ENCODE results near the gene MIAT.
A peak's percentile ranks its signal among the peaks of the same experiment; 100 is the strongest.

The MIAT gene

GRCh38 chr22:26670459-26670858 lies 13.1 kb downstream of the MIAT start:
- DNase-seq: no peak

- no peak for DNase-seq
Measured at GRCh38 chr22:26671317-26672059, 14.1 kb downstream of the MIAT start.

- no peak for DNase-seq
Measured at GRCh38 chr22:26672060-26672471, 14.7 kb downstream of the MIAT start.

GRCh38 chr22:26672590-26673468 lies 15.4 kb downstream of the MIAT start:
- peak; percentile 96 for DNase-seq

- no peak for DNase-seq
Measured at GRCh38 chr22:26673486-26673885, 16.1 kb downstream of the MIAT start.

GRCh38 chr22:26674211-26675190 lies 17.1 kb downstream of the MIAT start:
- no peak for DNase-seq

- no peak for DNase-seq
Measured at GRCh38 chr22:26675687-26676268, 18.4 kb downstream of the MIAT start.

- DNase-seq: no peak
Measured at GRCh38 chr22:26677217-26677616, 19.8 kb downstream of the MIAT start.

- peak; percentile 83 for DNase-seq
Measured at GRCh38 chr22:26679003-26679629, 21.7 kb downstream of the MIAT start.

GRCh38 chr22:26680485-26680884 lies 23.1 kb downstream of the MIAT start:
- no peak for DNase-seq

GRCh38 chr22:26681395-26681821 lies 24.0 kb downstream of the MIAT start:
- peak; percentile 91 for DNase-seq

- DNase-seq: no peak
Measured at GRCh38 chr22:26684168-26684567, 26.8 kb downstream of the MIAT start.

- DNase-seq: no peak
Measured at GRCh38 chr22:26685601-26686000, 28.2 kb downstream of the MIAT start.

- DNase-seq: no peak
Measured at GRCh38 chr22:26687439-26687838, 30.1 kb downstream of the MIAT start.

GRCh38 chr22:26689513-26690301 lies 32.3 kb downstream of the MIAT start:
- DNase-seq: no peak

- DNase-seq: peak; percentile 25
Measured at GRCh38 chr22:26690654-26691376, 33.4 kb downstream of the MIAT start.

GRCh38 chr22:26691377-26691716 lies 34.0 kb downstream of the MIAT start:
- no peak for DNase-seq

- DNase-seq: no peak
Measured at GRCh38 chr22:26692215-26692614, 34.8 kb downstream of the MIAT start.

- no peak for DNase-seq
Measured at GRCh38 chr22:26697151-26697550, 39.8 kb downstream of the MIAT start.

- DNase-seq: no peak
Measured at GRCh38 chr22:26700462-26700861, 43.1 kb downstream of the MIAT start.

- DNase-seq: no peak
Measured at GRCh38 chr22:26700886-26701285, 43.5 kb downstream of the MIAT start.
